GM12878 (cell line): ENCODE data around the gene IPCEF1. TPM values are rescaled to one million over a fixed set of nuclear protein-coding genes. Genes with fewer than 3 reads are reported as not detected.

Source experiments
- ATAC-seq: fragments of 200-7000 bp; cut with Tn5 transposase; 3 replicates; pipeline ENCODE4 v1.9.1; 2020; ENCODE audit warnings: mild to moderate bottlenecking, moderate library complexity
- BruUV-seq: library from RNA; stranded (reverse); fragments of 400-500 nt; replicated peaks from 2 replicates; lab custom pipeline; 2021; lab: Mats Ljungman, UMichigan
- CTCF ChIA-PET: fragments of 300-600 bp; sonication (Branson Sonifier 250); formaldehyde crosslinking; extraction: SDS; loops from one replicate; lab custom pipeline; 2021; ENCODE audit warnings: inconsistent platforms; lab: Yijun Ruan, JAX
- POLR2A ChIA-PET: fragments of 350-600 bp; formaldehyde crosslinking; extraction: SDS; loops from one replicate; lab custom pipeline; 2021; ENCODE audit warnings: inconsistent platforms; lab: Charles Lee
- RAD21 ChIA-PET: fragments of 300-600 bp; sonication (Branson Sonifier 250); formaldehyde crosslinking; loops from one replicate; lab custom pipeline; 2023; ENCODE audit warnings: antibody characterized with exemption; ENCODE audit not compliant: unreplicated experiment; lab: Charles Lee
- SMC1A ChIA-PET: fragments of 300-600 bp; sonication (Branson Sonifier 250); formaldehyde crosslinking; loops from one replicate; lab custom pipeline; 2023; ENCODE audit not compliant: unreplicated experiment, uncharacterized antibody; lab: Charles Lee
- DNase-seq: peaks from one replicate; pipeline ENCODE4 v3.0.0-alpha.2; 2011; ENCODE audit warnings: low read depth, low spot score
- FAIRE-seq: peaks from 3 replicates; lab custom pipeline; 2011; peaks lifted over from hg19 to GRCh38; lab: Jason Lieb, UNC
- H2AFZ ChIP-seq: 2 replicates; pipeline ENCODE4 v1.6.0; 2011; ENCODE audit warnings: low read depth, low read length, control low read depth; ENCODE audit not compliant: control insufficient read depth
- H3K27ac ChIP-seq: 2 replicates; pipeline ENCODE4 v1.5.1; 2011; ENCODE audit warnings: control low read depth; ENCODE audit not compliant: control insufficient read depth, insufficient read depth
- H3K27me3 ChIP-seq, 2 experiments: replicated peaks in 1 of 2; 2 replicates each; pipeline versions ENCODE4 v1.6.0 to v1.6.1; 2011; ENCODE audit warnings: low read length in 1 of 2; ENCODE audit not compliant: control insufficient read depth in 2 of 2, insufficient read depth in 2 of 2
- H3K36me3 ChIP-seq, 2 experiments: 2 replicates each; pipeline ENCODE4 v1.5.1; 2011; ENCODE audit warnings: low read length in 1 of 2; ENCODE audit not compliant: control insufficient read depth in 2 of 2, insufficient read depth in 2 of 2
- H3K4me1 ChIP-seq: 2 replicates; pipeline ENCODE4 v1.6.1; 2011; ENCODE audit warnings: mild to moderate bottlenecking, low read length, moderate library complexity, mixed read lengths; ENCODE audit not compliant: control insufficient read depth, insufficient read depth
- H3K4me2 ChIP-seq: 2 replicates; pipeline ENCODE4 v1.6.0; 2011; ENCODE audit warnings: control low read depth; ENCODE audit not compliant: control insufficient read depth, insufficient read depth
- H3K4me3 ChIP-seq: fragments of 200-600 bp; sonication (generic); 2 replicates; pipeline ENCODE4 v1.5.1; 2016
- H3K79me2 ChIP-seq: 2 replicates; pipeline ENCODE4 v1.6.0; 2011; ENCODE audit warnings: low read length; ENCODE audit not compliant: control insufficient read depth, insufficient read depth
- H3K9ac ChIP-seq: 2 replicates; pipeline ENCODE4 v1.8.0; 2011; ENCODE audit warnings: low read length, control low read depth, mixed read lengths; ENCODE audit not compliant: control insufficient read depth, insufficient read depth
- H3K9me3 ChIP-seq: replicated peaks from 3 replicates; pipeline ENCODE4 v1.5.1; 2011; ENCODE audit warnings: mild to moderate bottlenecking, low read length; ENCODE audit not compliant: control insufficient read depth, insufficient read depth
- H4K20me1 ChIP-seq: 2 replicates; pipeline ENCODE4 v1.6.0; 2011; ENCODE audit not compliant: control insufficient read depth, insufficient read depth
- CBFB ChIP-seq: IDR thresholded peaks from 2 replicates; pipeline ENCODE4 v1.6.1; 2016; ENCODE audit warnings: antibody characterized with exemption, low read depth
- NBN ChIP-seq: fragments of 450-650 bp; IDR thresholded peaks from 2 replicates; pipeline ENCODE4 v1.6.1; 2016
- RUNX3 ChIP-seq: IDR thresholded peaks from 2 replicates; pipeline ENCODE4 v1.6.1; 2012; ENCODE audit warnings: low read length, inconsistent platforms
- STAT1 ChIP-seq: fragments of 450-650 bp; conservative IDR thresholded peaks from 2 replicates; pipeline ENCODE4 v1.6.1; 2014; ENCODE audit warnings: antibody characterized with exemption, mild to moderate bottlenecking
- TCF3 ChIP-seq: IDR thresholded peaks from 2 replicates; pipeline ENCODE4 v1.6.1; 2012; ENCODE audit warnings: low read depth, mild to moderate bottlenecking, low read length, borderline replicate concordance; ENCODE audit not compliant: insufficient read depth
- WGBS: methylation state at CpG from one replicate; pipeline ENCODE4 v1.1.6; 2016; ENCODE audit warnings: low lambda C conversion rate; ENCODE audit not compliant: insufficient replicate concordance, insufficient coverage; ENCODE audit errors: missing lambda C conversion rate; 5-methylcytosine and 5-hydroxymethylcytosine counted together
- in situ Hi-C: fragments of 300-500 bp; cut with MboI; formaldehyde crosslinking; loops from 9 replicates; pipeline ENCODE4 v1.14.3; 2018; ENCODE audit warnings: mixed read lengths
- intact Hi-C: fragments of 100-400 bp; cut with micrococcal nuclease; formaldehyde crosslinking; loops from one replicate; pipeline ENCODE4 v1.14.2; 2022; ENCODE audit not compliant: unreplicated experiment
- polyA plus RNA-seq, 11 experiments: library from polyadenylated mRNA; depleted of rRNA in 4 of 11; unstranded in 6 of 11; stranded (reverse) in 5 of 11; fragments of >200 nt; fragmentation: Nextera tagmentation in 4 of 11; fragmentation: Illumina TruSeq in 1 of 11; extraction: Ambion mirVana in 4 of 11; extraction: Trizol in 1 of 11; gene quantifications; 1 replicate in 1 of 11; 2 replicates in 10 of 11; pipeline versions ENCODE4 v1.2.1 to v1.2.3, GENCODE V29; 2011 to 2016; ENCODE audit warnings: inconsistent platforms in 2 of 11, missing spikeins in 2 of 11, low read depth in 1 of 11
- total RNA-seq, 4 experiments: library from RNA; depleted of rRNA in 3 of 4; stranded (reverse); fragments of >200 nt in 3 of 4; fragmentation: Illumina TruSeq in 1 of 4; extraction: Trizol in 1 of 4; gene quantifications; 2 replicates each; pipeline versions ENCODE4 v1.2.1 to v1.2.3, GENCODE V29; 2013 to 2021
- TF ChIP-seq, protein P1 (sequence below): IDR thresholded peaks from 2 replicates; pipeline ENCODE4 v1.6.1; 2012; ENCODE audit warnings: low read depth, low read length, improper control_type of control experiment

Gene IPCEF1
- total and polyA plus RNA-seq, 10 of the 15 experiments (the other 5 are each of a cell fraction or from before 2014, with no cell fraction given), result 1.3 to 137 (median 4.2) TPM

DNA sequence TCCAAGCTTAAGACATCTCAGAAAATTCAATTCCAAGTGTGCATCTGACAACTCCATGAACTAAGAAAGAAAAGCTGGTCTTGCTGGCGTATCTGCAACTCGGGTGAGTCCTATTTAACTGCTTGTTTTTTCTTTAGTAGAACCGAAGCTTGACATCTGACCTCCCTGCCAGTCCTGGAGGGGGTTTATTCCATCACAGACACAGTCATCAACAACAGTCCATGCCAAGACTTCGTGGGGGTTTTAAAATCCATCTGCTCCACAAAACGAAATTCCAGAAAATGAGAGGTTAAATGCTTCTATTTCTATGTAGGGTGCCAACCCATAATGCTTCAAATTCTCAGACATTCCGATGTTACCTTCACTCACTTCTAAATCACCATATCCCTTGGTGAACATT, 133.9 kb downstream of the IPCEF1 start (continued):
- TF ChIP-seq, protein P1, sequence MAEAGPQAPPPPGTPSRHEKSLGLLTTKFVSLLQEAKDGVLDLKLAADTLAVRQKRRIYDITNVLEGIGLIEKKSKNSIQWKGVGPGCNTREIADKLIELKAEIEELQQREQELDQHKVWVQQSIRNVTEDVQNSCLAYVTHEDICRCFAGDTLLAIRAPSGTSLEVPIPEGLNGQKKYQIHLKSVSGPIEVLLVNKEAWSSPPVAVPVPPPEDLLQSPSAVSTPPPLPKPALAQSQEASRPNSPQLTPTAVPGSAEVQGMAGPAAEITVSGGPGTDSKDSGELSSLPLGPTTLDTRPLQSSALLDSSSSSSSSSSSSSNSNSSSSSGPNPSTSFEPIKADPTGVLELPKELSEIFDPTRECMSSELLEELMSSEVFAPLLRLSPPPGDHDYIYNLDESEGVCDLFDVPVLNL, result no peak
- TF ChIP-seq STAT1, result no peak
- no peak for TF ChIP-seq CBFB

DNA sequence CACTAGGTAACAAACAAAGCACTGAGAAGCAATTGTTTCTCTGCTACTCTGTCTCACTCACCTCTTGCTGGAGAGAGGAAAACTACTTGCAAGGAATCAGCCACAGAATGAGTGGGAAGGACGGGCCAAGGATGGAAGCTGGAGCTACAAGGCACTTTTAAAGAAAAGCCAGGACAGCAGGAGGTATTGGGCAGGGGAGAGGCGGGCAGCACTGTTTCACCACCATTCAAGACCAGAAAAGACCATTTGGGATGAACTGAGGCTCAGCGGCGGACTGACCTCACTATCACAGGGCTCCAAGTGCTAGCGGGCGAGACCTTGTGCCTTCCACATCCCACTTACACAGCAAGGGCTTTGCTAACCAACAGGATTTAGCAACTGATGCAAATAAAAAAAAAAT, 137.4 kb downstream of the IPCEF1 start:
- Histone ChIP-seq H3K4me2 (no peak overlapping the region), H3K9me3 (no peaks in the 10 kb centered on the region), H3K9ac (no peak overlapping the region), H3K4me1 (no peaks in the 10 kb centered on the region), H3K36me3 (peaks cover 3 to 16% of the 10 kb centered on the region in 2 experiments; a peak in 2 of 4 replicates), H4K20me1 (no peaks in the 10 kb centered on the region), H3K27ac (no peak overlapping the region), H2AFZ (no peak overlapping the region), H3K4me3 (no peak overlapping the region), H3K27me3 (no peaks in the 10 kb centered on the region; a peak in 1 of 4 replicates), H3K79me2 (peaks cover 2% of the 10 kb centered on the region)
- WGBS, result 49% methylated on average over 6 of the region's 6 CpGs
- no peak for TF ChIP-seq TCF3
- no peak for TF ChIP-seq NBN
- no peak for TF ChIP-seq RUNX3
- POLR2A ChIA-PET, result interaction anchor here (0.7 to 1.0 kb wide), 2 partner anchors 28 to 638 kb away, joined by 3 to 4 read pairs; no protein-coding TSS in a partner anchor
- CTCF ChIA-PET, result interaction anchor here (0.7 to 1.2 kb wide), 2 partner anchors 23 to 56 kb away, joined by 3 to 5 read pairs; no protein-coding TSS in a partner anchor
- DNase-seq (no peak), ATAC-seq (no peak), FAIRE-seq (no peak)
- RAD21 ChIA-PET, result no interaction called here
- intact Hi-C loops, result no loop called here
- SMC1A ChIA-PET, result interaction anchor here (0.7 to 2.7 kb wide), 3 partner anchors 55 to 385 kb away, joined by 3 to 10 read pairs (median 4); no protein-coding TSS in a partner anchor
- in situ Hi-C loops, result no loop called here
- no TSS peak for BruUV-seq
